Activated B cell treated with CpG ODN at 0.5 μM for 24 hours (primary cell): ENCODE results near the gene MIEF1. TPM values are rescaled to one million over a fixed set of nuclear protein-coding genes. Genes with fewer than 3 reads are reported as not detected.

Experiments
- ATAC-seq: fragments of 200-7000 bp; cut with Tn5 transposase; one replicate; pipeline ENCODE4 v1.10.0; 2021; ENCODE audit warnings: low read depth, mild to moderate bottlenecking, moderate library complexity
- CTCF ChIA-PET: fragments of 350-600 bp; sonication (Branson Sonifier 250); formaldehyde crosslinking; loops from one replicate; lab custom pipeline; 2021; ENCODE audit warnings: antibody characterized with exemption; lab: Charles Lee
- POLR2A ChIA-PET: fragments of 350-600 bp; sonication (Branson Sonifier 250); formaldehyde crosslinking; loops from one replicate; lab custom pipeline; 2021; ENCODE audit warnings: antibody characterized with exemption; lab: Charles Lee
- DNase-seq: peaks from one replicate; pipeline ENCODE4 v3.0.0; 2022
- H3K27ac Mint-ChIP-seq: one replicate; pipeline ENCODE4 v1.8.0; 2020; ENCODE audit warnings: mixed read lengths
- H3K27me3 Mint-ChIP-seq: one replicate; pipeline ENCODE4 v1.8.0; 2021; ENCODE audit warnings: mixed read lengths
- H3K36me3 Mint-ChIP-seq: one replicate; pipeline ENCODE4 v1.8.0; 2021; ENCODE audit warnings: low read depth, mixed read lengths
- H3K4me1 Mint-ChIP-seq: one replicate; pipeline ENCODE4 v1.8.0; 2021; ENCODE audit warnings: mixed read lengths
- H3K4me3 Mint-ChIP-seq: one replicate; pipeline ENCODE4 v1.8.0; 2020; ENCODE audit warnings: mild to moderate bottlenecking, mixed read lengths
- H3K9me3 Mint-ChIP-seq: one replicate; pipeline ENCODE4 v1.8.0; 2020; ENCODE audit warnings: mixed read lengths
- intact Hi-C: fragments of 100-400 bp; cut with micrococcal nuclease; formaldehyde crosslinking; loops from one replicate; pipeline ENCODE4 v1.15.1; 2024
- total RNA-seq: library from RNA; stranded (reverse); gene quantifications from 2 replicates; pipeline ENCODE4 v1.2.3, GENCODE V29; 2022
- TF ChIP-seq, protein P1 (sequence below): fragments of 200-600 bp; IDR thresholded peaks from one replicate; pipeline ENCODE4 v1.8.0; 2022; ENCODE audit warnings: antibody characterized with exemption, mild to moderate bottlenecking

Gene MIEF1
- total RNA-seq, 1 donor from 2014 or later: 41.3 TPM

DNA sequence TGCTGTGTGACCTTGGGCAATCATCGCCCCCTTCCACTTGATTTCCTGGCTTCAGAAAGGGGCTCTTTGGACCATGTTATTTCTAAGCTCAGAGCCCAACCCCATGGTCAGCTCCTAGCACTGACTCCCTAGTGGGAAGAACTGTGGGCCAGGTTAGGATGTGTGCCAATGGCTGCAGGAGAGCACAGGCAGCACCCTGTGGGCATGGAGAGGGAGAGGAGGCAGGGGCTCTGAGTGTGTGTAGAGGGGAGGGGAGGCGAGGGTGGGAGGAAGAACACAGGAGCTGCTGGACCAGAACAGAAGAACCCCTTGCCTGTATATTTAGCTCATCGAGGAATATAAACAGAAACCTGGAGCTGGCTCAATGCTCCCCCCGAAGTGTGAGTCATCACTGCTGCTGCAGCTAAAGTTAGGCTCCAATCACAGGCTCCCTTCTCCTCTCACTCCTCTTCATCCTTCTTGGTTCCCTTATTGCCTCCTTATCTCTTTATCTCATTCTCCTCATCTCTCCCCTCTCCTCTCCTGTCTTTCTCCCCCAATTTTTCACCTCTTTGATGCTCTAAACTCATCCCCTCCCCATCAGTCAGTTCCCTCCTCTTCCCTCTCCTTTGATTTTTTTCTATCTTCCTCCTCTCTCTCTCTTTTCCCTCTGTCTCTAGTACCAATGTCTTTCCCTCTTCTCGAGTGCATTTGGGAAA is 44.9 kb downstream of the MIEF1 start:
- TF ChIP-seq, protein P1, sequence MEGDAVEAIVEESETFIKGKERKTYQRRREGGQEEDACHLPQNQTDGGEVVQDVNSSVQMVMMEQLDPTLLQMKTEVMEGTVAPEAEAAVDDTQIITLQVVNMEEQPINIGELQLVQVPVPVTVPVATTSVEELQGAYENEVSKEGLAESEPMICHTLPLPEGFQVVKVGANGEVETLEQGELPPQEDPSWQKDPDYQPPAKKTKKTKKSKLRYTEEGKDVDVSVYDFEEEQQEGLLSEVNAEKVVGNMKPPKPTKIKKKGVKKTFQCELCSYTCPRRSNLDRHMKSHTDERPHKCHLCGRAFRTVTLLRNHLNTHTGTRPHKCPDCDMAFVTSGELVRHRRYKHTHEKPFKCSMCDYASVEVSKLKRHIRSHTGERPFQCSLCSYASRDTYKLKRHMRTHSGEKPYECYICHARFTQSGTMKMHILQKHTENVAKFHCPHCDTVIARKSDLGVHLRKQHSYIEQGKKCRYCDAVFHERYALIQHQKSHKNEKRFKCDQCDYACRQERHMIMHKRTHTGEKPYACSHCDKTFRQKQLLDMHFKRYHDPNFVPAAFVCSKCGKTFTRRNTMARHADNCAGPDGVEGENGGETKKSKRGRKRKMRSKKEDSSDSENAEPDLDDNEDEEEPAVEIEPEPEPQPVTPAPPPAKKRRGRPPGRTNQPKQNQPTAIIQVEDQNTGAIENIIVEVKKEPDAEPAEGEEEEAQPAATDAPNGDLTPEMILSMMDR: no peak
- ChIA-PET POLR2A (no interaction called here), CTCF (no interaction called here)
- Mint-ChIP-seq H3K4me1 (peaks cover 4% of the 10 kb centered on the region), H3K4me3 (no peak overlapping the region), H3K9me3 (no peaks in the 10 kb centered on the region), H3K36me3 (no peaks in the 10 kb centered on the region), H3K27ac (no peak overlapping the region), H3K27me3 (peaks cover 56% of the 10 kb centered on the region)
- ATAC-seq: no peak
- no peak for DNase-seq
- intact Hi-C loops: no loop called here

DNA sequence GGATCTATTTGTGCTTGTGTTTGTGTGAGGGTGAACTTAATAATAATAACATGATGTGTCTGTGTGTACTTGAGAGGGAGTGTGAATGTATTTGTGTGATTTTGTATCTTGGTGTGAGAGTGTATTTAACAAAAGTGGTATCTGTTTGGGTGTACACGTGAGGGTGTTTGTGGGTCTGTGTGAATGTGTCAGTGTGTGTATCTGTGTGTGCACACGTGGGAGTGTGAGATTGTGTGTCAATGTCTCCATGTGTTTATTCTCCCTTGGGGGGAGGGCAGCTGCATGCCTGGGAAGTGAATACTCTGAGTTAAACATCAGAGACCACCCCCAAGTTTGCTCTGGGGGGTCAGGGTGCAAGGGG is 45.5 kb downstream of the MIEF1 start:
- Mint-ChIP-seq H3K27me3 (peaks cover 56% of the 10 kb centered on the region), H3K4me1 (peaks cover 4% of the 10 kb centered on the region), H3K9me3 (no peaks in the 10 kb centered on the region), H3K27ac (no peak overlapping the region), H3K36me3 (no peaks in the 10 kb centered on the region), H3K4me3 (no peak overlapping the region)
- CTCF ChIA-PET: no interaction called here
- TF ChIP-seq, protein P1: no peak
- intact Hi-C loops: no loop called here
- DNase-seq (no peak), ATAC-seq (no peak)
- POLR2A ChIA-PET: no interaction called here

DNA sequence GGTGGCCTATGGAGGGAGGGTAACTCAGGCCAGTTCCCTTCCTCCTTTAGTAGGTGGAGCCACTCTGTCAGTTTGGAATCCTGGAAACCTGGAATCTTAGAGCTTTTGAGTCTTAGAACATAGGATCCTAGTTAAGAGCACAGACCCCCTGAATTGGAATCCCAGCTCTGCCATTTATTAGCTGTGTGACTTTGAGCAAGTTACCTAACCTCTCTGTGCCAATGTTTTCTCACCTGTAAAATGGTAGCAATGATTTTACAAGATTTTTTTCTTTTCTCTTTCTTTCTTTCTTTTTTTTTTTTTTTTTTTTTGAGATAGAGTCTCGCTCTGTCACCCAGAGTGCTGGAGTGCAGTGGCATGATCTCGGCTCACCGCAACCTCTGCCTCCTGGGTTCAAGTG is 51.3 kb downstream of the MIEF1 start:
- Mint-ChIP-seq H3K9me3 (no peaks in the 10 kb centered on the region), H3K4me3 (no peak overlapping the region), H3K27ac (no peak overlapping the region), H3K27me3 (peaks cover 50% of the 10 kb centered on the region), H3K4me1 (peaks cover 7% of the 10 kb centered on the region), H3K36me3 (no peaks in the 10 kb centered on the region)
- ATAC-seq: no peak
- intact Hi-C loops: no loop called here
- CTCF ChIA-PET: no interaction called here
- POLR2A ChIA-PET: interaction anchor here (0.7 kb wide), 1 partner anchor 448 kb away, joined by 6 read pairs; no protein-coding TSS in a partner anchor
- no peak for DNase-seq
- TF ChIP-seq, protein P1: no peak

DNA sequence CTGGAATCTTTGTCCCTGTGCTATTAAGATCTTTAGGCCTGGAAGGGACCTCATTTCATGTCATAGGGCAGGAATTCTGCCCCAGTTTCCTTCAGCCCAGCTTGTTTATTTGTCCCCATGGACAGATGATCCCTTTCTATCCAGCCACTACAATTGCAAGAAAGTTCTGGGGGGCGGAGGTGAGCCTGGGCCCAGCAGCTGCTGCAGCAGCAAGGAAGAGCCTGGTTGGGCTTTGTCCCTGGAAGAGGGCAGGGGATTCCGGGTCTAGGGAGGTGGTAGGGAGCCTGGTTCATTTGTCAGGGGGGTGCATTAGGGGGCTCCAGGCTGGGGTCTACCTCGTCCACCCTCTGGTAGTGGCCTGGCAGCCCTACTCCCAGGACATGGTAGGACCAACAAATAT is 52.1 kb downstream of the MIEF1 start:
- no peaks in the 10 kb centered on the region for H3K36me3 Mint-ChIP-seq
- intact Hi-C loops: no loop called here
- peaks cover 52% of the 10 kb centered on the region for H3K27me3 Mint-ChIP-seq

More for the DNA sequence above, 52.1 kb downstream of the MIEF1 start:
- Mint-ChIP-seq H3K9me3 (no peaks in the 10 kb centered on the region), H3K27ac (no peak overlapping the region), H3K4me3 (no peak overlapping the region), H3K4me1 (peaks cover 9% of the 10 kb centered on the region)
- ATAC-seq (no peak), DNase-seq (no peak)
- CTCF ChIA-PET: no interaction called here
- TF ChIP-seq, protein P1: no peak
- POLR2A ChIA-PET: no interaction called here
